Hepatocyte (in vitro differentiated cells): ENCODE data around the gene HSDL1.

ENCODE experiments used
- CTCF ChIP-seq: fragments of 200-600 bp; sonication (generic); IDR thresholded peaks from 2 replicates; pipeline ENCODE4 v1.5.1; 2016; ENCODE audit warnings: antibody characterized with exemption, mild to moderate bottlenecking; ENCODE audit not compliant: poor library complexity
- EZH2phosphoT487 ChIP-seq: fragments of 200-600 bp; sonication (generic); IDR thresholded peaks from one replicate; pipeline ENCODE4 v1.6.1; 2018; ENCODE audit warnings: antibody characterized with exemption, mild to moderate bottlenecking, low read depth, moderate library complexity; ENCODE audit not compliant: unreplicated experiment, severe bottlenecking

- TF ChIP-seq CTCF (no peak), EZH2phosphoT487 (no peak)
These were observed 46.0 kb downstream of the HSDL1 start for GRCh38 chr16:84098939-84099338.
